GM12878 (cell line): Measurements from ENCODE around the gene TNP2. TPM values are rescaled to one million over a fixed set of nuclear protein-coding genes. Genes with fewer than 3 reads are reported as not detected.

ENCODE experiments used
- ATF7 ChIP-seq: fragments of 450-650 bp; IDR thresholded peaks from 2 replicates; pipeline ENCODE4 v1.6.1; 2016; ENCODE audit warnings: low read depth, mild to moderate bottlenecking
- CHD1 ChIP-seq: IDR thresholded peaks from 2 replicates; pipeline ENCODE4 v1.6.1; 2012; ENCODE audit warnings: low read depth, low read length, improper control_type of control experiment
- CHD2 ChIP-seq: IDR thresholded peaks from 2 replicates; pipeline ENCODE4 v1.6.1; 2011; ENCODE audit warnings: low read depth, low read length, improper control_type of control experiment, borderline replicate concordance
- E2F4 ChIP-seq: IDR thresholded peaks from 2 replicates; pipeline ENCODE4 v1.6.1; 2012; ENCODE audit warnings: low read depth, low read length, improper control_type of control experiment
- EED ChIP-seq: sonication (generic); IDR thresholded peaks from 2 replicates; pipeline ENCODE4 v1.6.1; 2016; ENCODE audit warnings: antibody characterized with exemption, low read depth
- ETV6 ChIP-seq, 2 experiments: fragments of 450-650 bp in 1 of 2; IDR thresholded peaks in 1 of 2; conservative IDR thresholded peaks in 1 of 2; 2 replicates each; pipeline ENCODE4 v1.6.1; 2014; ENCODE audit warnings: antibody characterized with exemption in 1 of 2, borderline replicate concordance in 1 of 2, low read depth in 1 of 2, mild to moderate bottlenecking in 1 of 2, moderate library complexity in 1 of 2
- FOS ChIP-seq: IDR thresholded peaks from 3 replicates; pipeline ENCODE4 v1.6.1; 2011; ENCODE audit warnings: borderline replicate concordance; ENCODE audit not compliant: insufficient read length; ENCODE audit errors: extremely low read depth
- GATAD2B ChIP-seq: fragments of 450-650 bp; conservative IDR thresholded peaks from 2 replicates; pipeline ENCODE4 v1.6.1; 2017; ENCODE audit warnings: low read depth, mild to moderate bottlenecking, moderate library complexity
- HCFC1 ChIP-seq: fragments of 150-350 bp; IDR thresholded peaks from 2 replicates; pipeline ENCODE4 v1.6.1; 2014; ENCODE audit warnings: low read length
- IKZF2 ChIP-seq, 2 experiments: fragments of 450-650 bp; IDR thresholded peaks; 2 replicates each; pipeline ENCODE4 v1.6.1; 2017; ENCODE audit warnings: mild to moderate bottlenecking in 2 of 2, moderate library complexity in 2 of 2
- KDM1A ChIP-seq: fragments of 200-600 bp; sonication (generic); IDR thresholded peaks from 2 replicates; pipeline ENCODE4 v1.6.1; 2016; ENCODE audit warnings: borderline replicate concordance
- KLF5 ChIP-seq: fragments of 450-650 bp; IDR thresholded peaks from 2 replicates; pipeline ENCODE4 v1.6.1; 2014; ENCODE audit warnings: mild to moderate bottlenecking; ENCODE audit not compliant: partially characterized antibody
- MEF2A ChIP-seq: IDR thresholded peaks from 2 replicates; pipeline ENCODE4 v1.6.1; 2011; ENCODE audit warnings: low read depth, mild to moderate bottlenecking, low read length, moderate library complexity; ENCODE audit not compliant: insufficient read depth
- NR2C2 ChIP-seq: IDR thresholded peaks from 2 replicates; pipeline ENCODE4 v1.6.1; 2011; ENCODE audit warnings: borderline replicate concordance, low read depth; ENCODE audit not compliant: control insufficient read depth, insufficient read length
- ZNF217 ChIP-seq: fragments of 450-650 bp; IDR thresholded peaks from 2 replicates; pipeline ENCODE4 v1.6.1; 2017; ENCODE audit warnings: antibody characterized with exemption, mild to moderate bottlenecking
- ZNF274 ChIP-seq: IDR thresholded peaks from one replicate; pipeline ENCODE4 v1.8.0; 2011; ENCODE audit not compliant: insufficient read length, insufficient read depth
- polyA plus RNA-seq, 11 experiments: library from polyadenylated mRNA; depleted of rRNA in 4 of 11; unstranded in 6 of 11; stranded (reverse) in 5 of 11; fragments of >200 nt; fragmentation: Nextera tagmentation in 4 of 11; fragmentation: Illumina TruSeq in 1 of 11; extraction: Ambion mirVana in 4 of 11; extraction: Trizol in 1 of 11; gene quantifications; 1 replicate in 1 of 11; 2 replicates in 10 of 11; pipeline versions ENCODE4 v1.2.1 to v1.2.3, GENCODE V29; 2011 to 2016; ENCODE audit warnings: inconsistent platforms in 2 of 11, missing spikeins in 2 of 11, low read depth in 1 of 11
- total RNA-seq, 4 experiments: library from RNA; depleted of rRNA in 3 of 4; stranded (reverse); fragments of >200 nt in 3 of 4; fragmentation: Illumina TruSeq in 1 of 4; extraction: Trizol in 1 of 4; gene quantifications; 2 replicates each; pipeline versions ENCODE4 v1.2.1 to v1.2.3, GENCODE V29; 2013 to 2021
- TF ChIP-seq, protein P1 (sequence below): IDR thresholded peaks from 2 replicates; pipeline ENCODE4 v1.6.1; 2011; ENCODE audit warnings: mild to moderate bottlenecking, low read depth, low read length, moderate library complexity; ENCODE audit not compliant: insufficient replicate concordance
- TF ChIP-seq, protein P2 (sequence below): fragments of 450-650 bp; formaldehyde crosslinking; IDR thresholded peaks from 2 replicates; pipeline ENCODE4 v1.5.0; 2022; ENCODE audit warnings: mild to moderate bottlenecking, missing genetic modification characterization
- TF ChIP-seq, protein P3 (sequence below): fragments of 450-650 bp; IDR thresholded peaks from 2 replicates; pipeline ENCODE4 v1.6.1; 2018; ENCODE audit warnings: borderline replicate concordance, mild to moderate bottlenecking; ENCODE audit not compliant: partially characterized antibody
- TF ChIP-seq, protein P4 (sequence below): IDR thresholded peaks from 2 replicates; pipeline ENCODE4 v1.6.1; 2012; ENCODE audit warnings: low read depth, low read length, improper control_type of control experiment

Gene TNP2
- total and polyA plus RNA-seq, 10 of the 15 experiments (the other 5 are each of a cell fraction or from before 2014, with no cell fraction given), result not detected

GRCh38 chr16:11233727-11234376 lies 35.3 kb downstream of the TNP2 start (continued):
- TF ChIP-seq ZNF274 (no peak), ETV6 (conservative IDR thresholded peaks at IDR 0.05 in 1 of 2, IDR thresholded peaks at IDR 0.05 in 1 of 2; ENCODE audit: borderline replicate concordance in 1 of 2, low read depth in 1 of 2) (no peak), E2F4 (no peak), NR2C2 (no peak), CHD2 (no peak), HCFC1 (no peak), IKZF2 (IDR thresholded peaks at IDR 0.05) (0 out of 4 replicates have a peak, but pooled peaks of 1 of the 2 experiments have one; percentile 34), GATAD2B (no peak), ATF7 (no peak), MEF2A (no peak), EED (peak; percentile 46; the same call in 1 of the 2 replicates), KDM1A (no peak), FOS (no peak), KLF5 (no peak), CHD1 (no peak), ZNF217 (0 out of 2 replicates have a peak, but pooled peaks have one; percentile 16)
- TF ChIP-seq, protein P1, sequence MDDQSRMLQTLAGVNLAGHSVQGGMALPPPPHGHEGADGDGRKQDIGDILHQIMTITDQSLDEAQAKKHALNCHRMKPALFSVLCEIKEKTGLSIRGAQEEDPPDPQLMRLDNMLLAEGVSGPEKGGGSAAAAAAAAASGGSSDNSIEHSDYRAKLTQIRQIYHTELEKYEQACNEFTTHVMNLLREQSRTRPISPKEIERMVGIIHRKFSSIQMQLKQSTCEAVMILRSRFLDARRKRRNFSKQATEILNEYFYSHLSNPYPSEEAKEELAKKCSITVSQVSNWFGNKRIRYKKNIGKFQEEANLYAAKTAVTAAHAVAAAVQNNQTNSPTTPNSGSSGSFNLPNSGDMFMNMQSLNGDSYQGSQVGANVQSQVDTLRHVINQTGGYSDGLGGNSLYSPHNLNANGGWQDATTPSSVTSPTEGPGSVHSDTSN, result no peak
- TF ChIP-seq, protein P2, sequence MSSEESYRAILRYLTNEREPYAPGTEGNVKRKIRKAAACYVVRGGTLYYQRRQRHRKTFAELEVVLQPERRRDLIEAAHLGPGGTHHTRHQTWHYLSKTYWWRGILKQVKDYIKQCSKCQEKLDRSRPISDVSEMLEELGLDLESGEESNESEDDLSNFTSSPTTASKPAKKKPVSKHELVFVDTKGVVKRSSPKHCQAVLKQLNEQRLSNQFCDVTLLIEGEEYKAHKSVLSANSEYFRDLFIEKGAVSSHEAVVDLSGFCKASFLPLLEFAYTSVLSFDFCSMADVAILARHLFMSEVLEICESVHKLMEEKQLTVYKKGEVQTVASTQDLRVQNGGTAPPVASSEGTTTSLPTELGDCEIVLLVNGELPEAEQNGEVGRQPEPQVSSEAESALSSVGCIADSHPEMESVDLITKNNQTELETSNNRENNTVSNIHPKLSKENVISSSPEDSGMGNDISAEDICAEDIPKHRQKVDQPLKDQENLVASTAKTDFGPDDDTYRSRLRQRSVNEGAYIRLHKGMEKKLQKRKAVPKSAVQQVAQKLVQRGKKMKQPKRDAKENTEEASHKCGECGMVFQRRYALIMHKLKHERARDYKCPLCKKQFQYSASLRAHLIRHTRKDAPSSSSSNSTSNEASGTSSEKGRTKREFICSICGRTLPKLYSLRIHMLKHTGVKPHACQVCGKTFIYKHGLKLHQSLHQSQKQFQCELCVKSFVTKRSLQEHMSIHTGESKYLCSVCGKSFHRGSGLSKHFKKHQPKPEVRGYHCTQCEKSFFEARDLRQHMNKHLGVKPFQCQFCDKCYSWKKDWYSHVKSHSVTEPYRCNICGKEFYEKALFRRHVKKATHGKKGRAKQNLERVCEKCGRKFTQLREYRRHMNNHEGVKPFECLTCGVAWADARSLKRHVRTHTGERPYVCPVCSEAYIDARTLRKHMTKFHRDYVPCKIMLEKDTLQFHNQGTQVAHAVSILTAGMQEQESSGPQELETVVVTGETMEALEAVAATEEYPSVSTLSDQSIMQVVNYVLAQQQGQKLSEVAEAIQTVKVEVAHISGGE (CRISPR knock-in tag), result no peak
- TF ChIP-seq, protein P3, sequence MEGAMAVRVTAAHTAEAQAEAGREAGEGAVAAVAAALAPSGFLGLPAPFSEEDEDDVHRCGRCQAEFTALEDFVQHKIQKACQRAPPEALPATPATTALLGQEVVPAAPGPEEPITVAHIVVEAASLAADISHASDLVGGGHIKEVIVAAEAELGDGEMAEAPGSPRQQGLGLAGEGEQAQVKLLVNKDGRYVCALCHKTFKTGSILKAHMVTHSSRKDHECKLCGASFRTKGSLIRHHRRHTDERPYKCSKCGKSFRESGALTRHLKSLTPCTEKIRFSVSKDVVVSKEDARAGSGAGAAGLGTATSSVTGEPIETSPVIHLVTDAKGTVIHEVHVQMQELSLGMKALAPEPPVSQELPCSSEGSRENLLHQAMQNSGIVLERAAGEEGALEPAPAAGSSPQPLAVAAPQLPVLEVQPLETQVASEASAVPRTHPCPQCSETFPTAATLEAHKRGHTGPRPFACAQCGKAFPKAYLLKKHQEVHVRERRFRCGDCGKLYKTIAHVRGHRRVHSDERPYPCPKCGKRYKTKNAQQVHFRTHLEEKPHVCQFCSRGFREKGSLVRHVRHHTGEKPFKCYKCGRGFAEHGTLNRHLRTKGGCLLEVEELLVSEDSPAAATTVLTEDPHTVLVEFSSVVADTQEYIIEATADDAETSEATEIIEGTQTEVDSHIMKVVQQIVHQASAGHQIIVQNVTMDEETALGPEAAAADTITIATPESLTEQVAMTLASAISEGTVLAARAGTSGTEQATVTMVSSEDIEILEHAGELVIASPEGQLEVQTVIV, result no peak
- TF ChIP-seq, protein P4, sequence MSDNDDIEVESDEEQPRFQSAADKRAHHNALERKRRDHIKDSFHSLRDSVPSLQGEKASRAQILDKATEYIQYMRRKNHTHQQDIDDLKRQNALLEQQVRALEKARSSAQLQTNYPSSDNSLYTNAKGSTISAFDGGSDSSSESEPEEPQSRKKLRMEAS, result no peak
